Brain pericyte (primary cell): ENCODE results near the gene MRPL48.
A peak's percentile ranks its signal among the peaks of the same experiment; 100 is the strongest.
"Not testable (repeated sequence)": the region's sequence is repeated elsewhere in the genome, so short reads cannot be mapped to it uniquely, and the experiment has no call there.

Source experiments
- DNase-seq: peaks from one replicate; pipeline ENCODE4 v3.0.0-alpha.2; 2012; ENCODE audit warnings: low read depth, low spot score

Gene MRPL48

DNA sequence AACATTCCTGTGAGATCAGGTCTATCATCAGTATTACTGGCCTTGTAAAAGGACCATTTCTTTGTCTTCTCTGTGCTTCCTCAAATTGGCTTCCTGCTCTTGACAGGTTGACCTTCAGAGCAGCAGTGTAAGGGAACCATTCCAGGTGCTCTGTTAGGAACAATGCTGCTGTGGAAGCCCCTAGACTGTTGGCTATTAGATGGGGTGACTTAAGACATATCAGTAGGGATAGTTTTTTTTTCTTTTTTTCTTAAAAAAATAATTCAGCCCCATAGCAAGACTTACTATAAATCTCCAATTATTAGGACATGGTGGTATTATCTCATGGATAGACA is 51.4 kb downstream of the MRPL48 start:
- DNase-seq = no peak

DNA sequence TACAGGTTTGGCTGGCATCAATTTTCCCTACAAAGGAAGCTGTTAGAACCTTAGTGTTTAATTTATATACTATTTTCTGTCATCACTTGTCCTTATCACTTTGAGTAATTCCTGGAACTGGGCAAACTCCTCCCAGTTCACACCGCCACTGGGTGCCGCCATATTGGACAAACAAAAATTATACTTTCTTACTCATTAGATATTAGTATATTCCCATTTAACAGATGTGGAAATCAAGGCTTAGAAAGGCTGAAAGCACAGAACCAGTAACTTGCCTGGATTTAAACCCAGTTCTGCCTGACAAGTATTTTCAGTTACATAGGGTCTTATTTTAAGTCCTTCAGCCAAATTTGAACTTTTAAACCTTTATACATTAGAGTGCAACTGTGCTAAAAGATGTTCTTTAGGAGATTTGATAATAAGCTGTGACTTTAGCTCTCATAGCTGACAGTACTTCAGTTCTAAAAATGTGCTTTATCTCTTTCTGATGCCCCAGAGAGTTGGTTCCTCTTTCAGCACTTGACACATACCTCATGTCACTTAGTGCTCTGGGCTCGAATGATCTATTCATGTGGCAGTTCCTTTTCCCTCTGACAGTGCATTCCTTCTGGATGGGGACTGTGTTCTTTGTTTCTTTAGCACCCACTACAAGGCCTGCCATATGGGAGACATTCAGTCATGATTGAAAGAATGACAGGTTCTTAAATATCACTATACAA is 63.5 kb downstream of the MRPL48 start:
- no peak for DNase-seq

GRCh38 chr11:73852049-73852448 is 64.4 kb downstream of the MRPL48 start:
- no peak for DNase-seq

- DNase-seq = no peak
Observed at GRCh38 chr11:73854680-73855079, 67.0 kb downstream of the MRPL48 start.

GRCh38 chr11:73856031-73856567 is 68.4 kb downstream of the MRPL48 start:
- DNase-seq = no peak

GRCh38 chr11:73859671-73860070 is 72.0 kb downstream of the MRPL48 start:
- no peak for DNase-seq

- DNase-seq = no peak
Observed at GRCh38 chr11:73860202-73860601, 72.5 kb downstream of the MRPL48 start.

GRCh38 chr11:73862986-73863385 is 75.3 kb downstream of the MRPL48 start:
- DNase-seq = no peak

- no peak for DNase-seq
Observed at GRCh38 chr11:73866095-73866579, 78.5 kb downstream of the MRPL48 start.

- DNase-seq = no peak
Observed at GRCh38 chr11:73866586-73866996, 78.9 kb downstream of the MRPL48 start.

DNA sequence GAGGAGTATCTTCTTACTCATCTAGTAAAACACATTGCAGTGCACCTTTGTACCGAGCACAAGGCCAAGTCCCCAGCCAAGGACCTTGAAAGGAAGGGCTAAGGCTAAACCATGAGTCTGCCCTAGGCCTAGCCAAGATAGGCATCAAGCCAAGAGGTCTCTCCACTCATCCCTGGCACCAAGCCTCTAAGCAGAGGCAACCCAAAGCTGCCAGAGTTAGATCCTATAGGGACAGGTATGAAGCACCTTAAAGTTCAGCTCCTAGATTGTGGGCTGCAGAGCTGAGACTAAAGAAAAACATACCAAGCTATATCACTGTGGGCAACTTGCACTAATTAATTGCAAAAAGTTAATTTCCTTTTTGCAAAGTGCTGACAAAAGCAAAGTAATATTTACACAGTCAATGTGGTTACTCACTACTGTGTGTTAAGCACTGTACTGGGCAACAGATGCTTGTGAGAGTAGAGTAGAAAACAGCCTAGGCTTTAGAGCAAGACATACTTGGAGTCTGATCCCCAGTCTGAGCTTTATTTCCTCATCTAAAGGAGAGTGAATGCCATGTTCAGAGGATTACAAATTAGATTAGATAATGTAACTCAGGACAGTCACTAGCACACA is 81.8 kb downstream of the MRPL48 start:
- DNase-seq = no peak

- no peak for DNase-seq
Observed at GRCh38 chr11:73870261-73870660, 82.6 kb downstream of the MRPL48 start.

DNA sequence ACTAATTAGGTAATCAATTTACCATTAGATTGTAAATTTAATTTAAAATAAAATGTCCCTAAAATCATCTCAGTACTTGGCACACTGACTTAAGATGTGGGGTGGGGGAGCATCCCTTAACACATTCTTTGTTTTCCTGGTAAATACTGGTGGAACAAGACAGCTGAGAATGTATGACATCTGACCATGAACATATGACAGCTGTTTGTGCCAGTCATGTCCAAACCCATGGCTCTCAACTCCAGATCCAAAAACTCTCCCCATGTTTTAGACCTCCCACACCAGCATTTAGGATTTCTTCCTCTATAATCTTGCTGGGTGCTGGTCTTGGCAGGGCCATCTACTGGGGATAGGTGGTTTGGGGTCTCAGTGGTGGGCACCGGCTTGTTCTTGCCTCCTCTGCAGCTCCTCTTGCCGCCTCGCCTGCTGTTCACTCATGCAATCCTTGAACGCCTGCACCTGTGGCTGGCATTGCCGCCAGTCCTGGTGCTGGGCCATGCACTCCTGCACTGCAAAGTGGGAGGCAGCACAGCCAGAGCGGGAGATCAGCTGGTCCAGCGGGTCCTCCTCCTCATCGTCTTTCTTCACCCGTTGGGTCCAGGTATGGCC is 85.2 kb downstream of the MRPL48 start:
- no peak for DNase-seq

DNA sequence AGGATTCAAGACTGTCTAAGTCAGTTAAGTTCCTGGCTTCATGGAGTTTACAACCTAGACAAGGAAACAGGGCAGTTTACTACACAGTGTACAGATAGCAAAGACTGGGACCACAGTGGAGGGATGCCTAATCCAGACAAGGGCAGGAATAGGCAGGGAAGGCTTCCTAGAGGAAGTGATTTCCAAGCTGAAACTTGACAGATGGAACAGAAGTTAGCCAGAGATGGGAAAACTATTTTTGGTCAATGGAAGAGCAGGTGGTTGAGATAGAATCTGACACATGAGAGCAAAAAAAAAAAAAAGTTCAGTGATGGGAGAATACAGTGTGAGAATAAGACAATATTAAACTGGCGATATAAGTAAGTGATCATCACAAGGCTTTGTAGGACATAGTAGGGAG is 87.7 kb downstream of the MRPL48 start:
- no peak for DNase-seq

DNA sequence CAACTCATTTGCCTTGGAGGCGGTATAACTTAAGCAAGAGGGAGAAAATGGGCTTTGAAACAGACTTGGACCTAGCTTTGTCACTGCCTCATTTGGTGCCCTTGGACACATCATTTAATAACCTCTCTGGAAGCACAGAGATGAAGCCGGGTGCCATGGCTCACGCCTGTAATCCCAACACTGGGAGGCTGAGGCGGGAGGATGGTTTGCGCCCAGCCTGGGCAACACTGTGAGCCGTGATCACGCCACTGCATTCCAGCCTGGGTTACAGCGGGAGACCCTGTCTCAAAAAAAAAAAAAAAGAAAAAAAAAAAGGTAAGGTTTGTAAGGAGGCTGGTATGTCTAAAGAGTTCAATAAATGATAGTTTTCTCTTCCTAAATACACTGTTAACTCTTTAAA is 88.2 kb downstream of the MRPL48 start:
- DNase-seq = no peak

- DNase-seq = peak; percentile 85
Observed at GRCh38 chr11:73876424-73877310, 89.0 kb downstream of the MRPL48 start, which contains the start of the genes COA4 and PAAF1. Gene COA4 (minus strand): TSS chr11:73876846. CDS start chr11:73873378, 3,468 bp downstream. Gene PAAF1 (plus strand): TSS chr11:73876999. CDS start chr11:73877022, 23 bp downstream.

- DNase-seq = no peak
Observed at GRCh38 chr11:73878771-73879170, 91.1 kb downstream of the MRPL48 start.

DNA sequence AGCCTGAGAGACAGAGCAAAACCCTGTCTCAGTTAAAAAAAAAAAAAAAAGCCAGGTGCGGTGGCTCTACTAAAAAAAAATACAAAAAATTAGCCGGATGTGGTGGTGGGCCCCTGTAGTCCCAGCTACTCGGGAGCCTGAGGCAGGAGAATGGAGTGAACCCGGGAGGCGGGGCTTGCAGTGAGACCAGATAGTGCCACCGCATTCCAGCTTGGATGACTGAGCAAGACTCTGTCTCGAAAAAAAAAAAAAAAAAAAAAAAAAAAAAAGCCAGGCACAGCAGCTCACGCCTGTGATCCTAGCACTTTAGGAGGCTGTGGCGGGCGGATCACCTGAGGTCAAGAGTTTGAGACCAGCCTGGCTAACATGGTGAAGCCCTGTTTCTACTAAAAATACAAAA is 92.8 kb downstream of the MRPL48 start:
- not testable (repeated sequence) for DNase-seq

DNA sequence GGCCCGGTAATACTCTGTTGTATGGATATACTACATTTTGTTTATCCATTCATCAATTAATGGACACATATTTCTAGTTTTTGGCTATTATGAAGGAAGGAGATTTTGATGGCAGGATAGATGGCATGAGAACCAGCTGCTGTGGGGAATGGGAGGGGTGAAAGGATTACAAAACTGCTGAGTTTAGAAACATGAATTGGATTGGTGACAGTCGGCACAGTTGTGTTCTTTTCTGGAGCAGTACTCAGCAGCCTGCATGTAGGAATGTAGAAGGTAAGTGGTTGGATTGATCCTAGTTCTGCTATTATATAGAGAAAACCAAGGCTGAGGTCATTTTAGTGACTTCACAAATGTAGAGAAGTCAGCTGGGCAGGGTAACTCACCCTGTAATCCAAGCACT is 96.2 kb downstream of the MRPL48 start:
- DNase-seq = no peak

DNA sequence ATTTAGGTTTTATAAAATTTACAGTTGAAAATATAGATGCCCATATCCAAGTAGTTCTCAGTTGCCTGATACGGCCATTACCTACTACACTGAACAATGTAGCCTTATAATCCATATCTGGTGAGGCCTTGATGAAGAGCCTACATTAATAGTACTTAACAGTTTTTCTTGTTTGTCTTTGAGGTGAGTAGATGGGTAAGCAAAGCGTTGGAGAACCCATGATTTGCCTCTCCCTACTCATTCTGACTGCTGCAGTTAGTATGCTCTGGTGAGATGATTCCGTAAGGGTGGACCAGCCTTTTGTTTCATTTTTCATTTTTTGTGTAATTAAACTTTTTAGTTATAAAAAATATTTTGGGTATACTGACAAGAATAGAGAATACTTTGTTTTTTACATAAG is 100.6 kb downstream of the MRPL48 start:
- DNase-seq = no peak

DNA sequence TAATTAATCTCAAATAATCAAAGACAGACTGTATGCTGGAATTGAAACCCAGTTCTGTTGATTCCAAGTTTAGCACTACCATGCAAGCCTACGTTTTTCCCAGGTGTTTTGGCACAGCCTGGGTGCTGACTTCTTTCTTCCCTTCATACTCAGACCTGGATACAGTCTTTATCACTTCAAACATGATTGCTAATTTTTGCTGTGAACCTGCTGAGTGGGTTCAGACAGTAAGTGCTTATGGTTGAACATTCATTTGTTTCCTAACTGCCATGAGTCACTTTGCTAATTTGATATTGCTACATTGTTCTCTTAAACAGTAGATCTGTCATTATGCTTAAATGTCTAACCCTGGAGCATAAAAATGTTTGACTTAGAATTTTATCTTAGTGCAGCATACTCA is 101.3 kb downstream of the MRPL48 start:
- no peak for DNase-seq

DNA sequence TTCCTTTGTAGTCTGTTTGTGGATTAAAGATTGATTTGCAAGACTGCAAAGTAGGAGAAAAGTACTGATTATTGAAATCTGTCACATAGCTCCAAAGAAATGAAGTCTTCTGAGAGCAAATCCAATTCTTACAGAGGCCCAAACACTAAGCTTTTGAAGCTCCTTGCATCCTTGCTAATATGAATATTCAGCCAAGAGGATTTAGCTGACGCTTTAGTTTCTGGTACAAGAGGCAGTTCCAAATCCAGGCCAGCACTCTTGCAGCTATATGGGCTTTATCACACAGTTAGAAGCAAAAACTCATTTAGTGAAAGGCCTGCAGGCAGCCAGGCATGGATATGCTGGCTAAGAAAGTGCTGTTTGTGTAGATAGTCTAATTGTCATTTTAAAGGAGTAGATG is 101.9 kb downstream of the MRPL48 start:
- no peak for DNase-seq
